BE2C (cell line): ENCODE data around the gene F10.

Experiments
- DNase-seq: peaks from one replicate; pipeline ENCODE4 v3.0.0-alpha.2; 2020
- H3K27me3 ChIP-seq: fragments of 250-450 bp; sonication (Bioruptor Pico); 2 replicates; pipeline ENCODE4 v1.5.1; 2020; ENCODE audit warnings: mild to moderate bottlenecking
- H3K36me3 ChIP-seq: fragments of 250-450 bp; sonication (Bioruptor Pico); 2 replicates; pipeline ENCODE4 v1.5.1; 2020; ENCODE audit warnings: mild to moderate bottlenecking
- H3K4me1 ChIP-seq: fragments of 250-450 bp; sonication (Bioruptor Pico); 2 replicates; pipeline ENCODE4 v1.5.1; 2020
- H3K4me3 ChIP-seq: 2 replicates; pipeline ENCODE4 v1.5.1; 2011; ENCODE audit warnings: low read depth, low read length
- H3K9me3 ChIP-seq: fragments of 250-450 bp; sonication (Bioruptor Pico); 2 replicates; pipeline ENCODE4 v1.5.1; 2020
- CTCF ChIP-seq: IDR thresholded peaks from 2 replicates; pipeline ENCODE4 v1.5.1; 2012; ENCODE audit warnings: mild to moderate bottlenecking, low read depth, low read length

Gene F10

GRCh38 chr13:113126265-113127150 lies 3.9 kb downstream of the F10 start:
- no peaks in the 10 kb centered on the region for H3K27me3 ChIP-seq
- H3K36me3 ChIP-seq = no peaks in the 10 kb centered on the region
- no peak for TF ChIP-seq CTCF
- no peak overlapping the region for H3K4me3 ChIP-seq
- peaks cover 4% of the 10 kb centered on the region; the same call in 1 of the 2 replicates for H3K4me1 ChIP-seq
- peak; percentile 3 for DNase-seq
- H3K9me3 ChIP-seq = no peaks in the 10 kb centered on the region

- no peak for TF ChIP-seq CTCF
- 0 out of 2 replicates have a peak, but pooled peaks cover 7% of the 10 kb centered on the region for H3K27me3 ChIP-seq
Observed at GRCh38 chr13:113129480-113129879, 6.9 kb downstream of the F10 start.

GRCh38 chr13:113129921-113130750 lies 7.5 kb downstream of the F10 start:
- Histone ChIP-seq H3K27me3 (0 out of 2 replicates have a peak, but pooled peaks cover 7% of the 10 kb centered on the region), H3K36me3 (no peaks in the 10 kb centered on the region), H3K4me1 (no peaks in the 10 kb centered on the region), H3K9me3 (no peaks in the 10 kb centered on the region), H3K4me3 (no peak overlapping the region)
- no peak for TF ChIP-seq CTCF
- no peak for DNase-seq

More at GRCh38 chr13:113129480-113129879, 6.9 kb downstream of the F10 start:
- H3K4me1 ChIP-seq = no peaks in the 10 kb centered on the region
- DNase-seq = no peak
- no peak overlapping the region for H3K4me3 ChIP-seq
- no peaks in the 10 kb centered on the region for H3K36me3 ChIP-seq
- no peaks in the 10 kb centered on the region for H3K9me3 ChIP-seq

- no peak for DNase-seq
- TF ChIP-seq CTCF = no peak
- Histone ChIP-seq H3K4me3 (no peak overlapping the region), H3K4me1 (no peaks in the 10 kb centered on the region), H3K36me3 (no peaks in the 10 kb centered on the region), H3K27me3 (0 out of 2 replicates have a peak, but pooled peaks cover 7% of the 10 kb centered on the region), H3K9me3 (no peaks in the 10 kb centered on the region)
Observed at GRCh38 chr13:113135281-113135760, 12.7 kb downstream of the F10 start.

- DNase-seq = no peak
- Histone ChIP-seq H3K4me3 (no peak overlapping the region), H3K36me3 (no peaks in the 10 kb centered on the region)
Observed at GRCh38 chr13:113137691-113138298, 15.2 kb downstream of the F10 start.

More at GRCh38 chr13:113137691-113138298, 15.2 kb downstream of the F10 start:
- H3K27me3 ChIP-seq = 0 out of 2 replicates have a peak, but pooled peaks cover 3% of the 10 kb centered on the region
- no peaks in the 10 kb centered on the region for H3K9me3 ChIP-seq
- no peaks in the 10 kb centered on the region for H3K4me1 ChIP-seq
- TF ChIP-seq CTCF = no peak
